GM18517 (cell line): Measurements from ENCODE around the gene ABCB9.
"Not testable (repeated sequence)": the region's sequence is repeated elsewhere in the genome, so short reads cannot be mapped to it uniquely, and the experiment has no call there.

ENCODE experiments used
- ATAC-seq: cut with Tn5 transposase; IDR thresholded peaks from one replicate; pipeline ENCODE4 v1.9.1; 2021; ENCODE audit warnings: mild to moderate bottlenecking, moderate library complexity; ENCODE audit not compliant: unreplicated experiment

Gene ABCB9

GRCh38 chr12:122965851-122966742 lies at the start of gene ABCB9:
TSS of gene ABCB9 (minus strand) at chr12:122966463. CDS start at chr12:122960235, 6,228 bp downstream.
- no peak for ATAC-seq

- ATAC-seq = not testable (repeated sequence)
These were observed 48.2 kb upstream of the ABCB9 start for GRCh38 chr12:123014473-123014872.

GRCh38 chr12:123013185-123014095 lies 47.2 kb upstream of the ABCB9 start:
- no peak for ATAC-seq

- ATAC-seq = no peak
These were observed 45.4 kb upstream of the ABCB9 start for GRCh38 chr12:123011701-123012100.

- ATAC-seq = no peak
These were observed 44.4 kb upstream of the ABCB9 start for GRCh38 chr12:123010681-123011080.

- no peak for ATAC-seq
These were observed 43.8 kb upstream of the ABCB9 start for GRCh38 chr12:123010110-123010509.

GRCh38 chr12:123006977-123007376 lies 40.7 kb upstream of the ABCB9 start:
- no peak for ATAC-seq

- no peak for ATAC-seq
These were observed 38.9 kb upstream of the ABCB9 start for GRCh38 chr12:123005081-123005626.

GRCh38 chr12:123004287-123004686 lies 38.0 kb upstream of the ABCB9 start:
- no peak for ATAC-seq

- no peak for ATAC-seq
These were observed 37.0 kb upstream of the ABCB9 start for GRCh38 chr12:123003257-123003656.

- no peak for ATAC-seq
These were observed 35.2 kb upstream of the ABCB9 start for GRCh38 chr12:123001464-123001863.

GRCh38 chr12:123000578-123000977 lies 34.3 kb upstream of the ABCB9 start:
- ATAC-seq = no peak

GRCh38 chr12:122999986-123000420 lies 33.7 kb upstream of the ABCB9 start:
- ATAC-seq = no peak

GRCh38 chr12:122999196-122999946 lies 33.1 kb upstream of the ABCB9 start:
- no peak for ATAC-seq

GRCh38 chr12:122998316-122998715 lies 32.1 kb upstream of the ABCB9 start:
- ATAC-seq = no peak

GRCh38 chr12:122997343-122998250 lies 31.3 kb upstream of the ABCB9 start:
- ATAC-seq = no peak

GRCh38 chr12:122996621-122997342 lies 30.5 kb upstream of the ABCB9 start:
- ATAC-seq = no peak

- ATAC-seq = no peak
These were observed 29.9 kb upstream of the ABCB9 start for GRCh38 chr12:122996188-122996601.
